ENCODE results near the gene RAB11FIP2. TPM values are rescaled to one million over a fixed set of nuclear protein-coding genes. Genes with fewer than 3 reads are reported as not detected.

RAB11FIP2 gene
- total and polyA plus RNA-seq, 4 donors = 3.0 to 11.5 (median 6.0) TPM

- Histone ChIP-seq H3K4me3 (ENCODE audit: low read depth in 1 of 3, low read length in 3 of 3) (no peak overlapping the region), H3K27me3 (ENCODE audit: control insufficient read depth in 4 of 4, insufficient read depth in 4 of 4, low read length in 3 of 4) (peaks cover 0 to 3% (median 1%) of the 10 kb centered on the region in 4 donors), H3K27ac (ENCODE audit: low read depth in 1 of 2, low read length in 2 of 2) (no peak overlapping the region), H3K36me3 (ENCODE audit: control insufficient read depth in 4 of 4, insufficient read depth in 3 of 4, low read depth in 1 of 4, low read length in 3 of 4) (no peaks in the 10 kb centered on the region), H3K9me3 (ENCODE audit: control insufficient read depth in 4 of 4, low read length in 3 of 4) (no peaks in the 10 kb centered on the region), H3K9ac (ENCODE audit: low read depth in 1 of 2, low read length in 2 of 2) (no peak overlapping the region), H3K4me1 (ENCODE audit: control insufficient read depth in 4 of 4, insufficient read depth in 4 of 4, low read length in 3 of 4) (no peaks in the 10 kb centered on the region)
- 54% methylated on average over 4 of the region's 4 CpGs for WGBS
- DNase-seq (ENCODE audit: low spot score) = no peak
- TF ChIP-seq SP1 (IDR thresholded peaks at IDR 0.05) (no peak), HNF4A (conservative IDR thresholded peaks at IDR 0.05) (peak in 1 of 2 donors; percentile 5)
Observed at GRCh38 chr10:117960345-117960935, 86.3 kb downstream of the RAB11FIP2 start.

- H3K27ac ChIP-seq (ENCODE audit: low read depth in 1 of 2, low read length in 2 of 2) = no peak overlapping the region
- no peak overlapping the region for H3K4me3 ChIP-seq (ENCODE audit: low read depth in 1 of 3, low read length in 3 of 3)
- 83% methylated on average over 2 of the region's 2 CpGs for WGBS
- H3K4me1 ChIP-seq (ENCODE audit: control insufficient read depth in 4 of 4, insufficient read depth in 4 of 4, low read length in 3 of 4) = no peaks in the 10 kb centered on the region
- no peaks in the 10 kb centered on the region for H3K9me3 ChIP-seq (ENCODE audit: control insufficient read depth in 4 of 4, low read length in 3 of 4)
- no peak overlapping the region for H3K9ac ChIP-seq (ENCODE audit: low read depth in 1 of 2, low read length in 2 of 2)
- DNase-seq (ENCODE audit: low spot score) = no peak
- peaks cover 0 to 3% (median 1%) of the 10 kb centered on the region in 4 donors for H3K27me3 ChIP-seq (ENCODE audit: control insufficient read depth in 4 of 4, insufficient read depth in 4 of 4, low read length in 3 of 4)
- H3K36me3 ChIP-seq (ENCODE audit: control insufficient read depth in 4 of 4, insufficient read depth in 3 of 4, low read depth in 1 of 4, low read length in 3 of 4) = no peaks in the 10 kb centered on the region
- TF ChIP-seq FOXA2 (IDR thresholded peaks at IDR 0.05) (no peak), YY1 (IDR thresholded peaks at IDR 0.05) (no peak), SP1 (IDR thresholded peaks at IDR 0.05) (no peak), MAX (IDR thresholded peaks at IDR 0.05) (no peak), GABPA (IDR thresholded peaks at IDR 0.05 in 1 of 2, conservative IDR thresholded peaks at IDR 0.05 in 1 of 2) (no peak), HNF4A (conservative IDR thresholded peaks at IDR 0.05) (no peak), FOXA1 (IDR thresholded peaks at IDR 0.05) (no peak), JUND (IDR thresholded peaks at IDR 0.05) (no peak), CTCF (IDR thresholded peaks at IDR 0.05; ENCODE audit: low read depth, low read length, missing input control) (no peak), ZBTB33 (IDR thresholded peaks at IDR 0.05) (no peak), EGR1 (IDR thresholded peaks at IDR 0.05; ENCODE audit: low read depth in 2 of 2) (no peak), REST (IDR thresholded peaks at IDR 0.05) (no peak), RXRA (IDR thresholded peaks at IDR 0.05) (no peak), RAD21 (IDR thresholded peaks at IDR 0.05) (no peak), HNF4G (IDR thresholded peaks at IDR 0.05) (no peak), ATF3 (IDR thresholded peaks at IDR 0.05) (no peak), NR2F2 (IDR thresholded peaks at IDR 0.05) (no peak), TAF1 (conservative IDR thresholded peaks at IDR 0.05) (no peak)
Observed at GRCh38 chr10:117956972-117957371, 89.8 kb downstream of the RAB11FIP2 start.
